ENCODE measurements around the gene HSP90AB1.
"Not testable (repeated sequence)": the region's sequence is repeated elsewhere in the genome, so short reads cannot be mapped to it uniquely, and the experiment has no call there.

HSP90AB1 gene

DNA sequence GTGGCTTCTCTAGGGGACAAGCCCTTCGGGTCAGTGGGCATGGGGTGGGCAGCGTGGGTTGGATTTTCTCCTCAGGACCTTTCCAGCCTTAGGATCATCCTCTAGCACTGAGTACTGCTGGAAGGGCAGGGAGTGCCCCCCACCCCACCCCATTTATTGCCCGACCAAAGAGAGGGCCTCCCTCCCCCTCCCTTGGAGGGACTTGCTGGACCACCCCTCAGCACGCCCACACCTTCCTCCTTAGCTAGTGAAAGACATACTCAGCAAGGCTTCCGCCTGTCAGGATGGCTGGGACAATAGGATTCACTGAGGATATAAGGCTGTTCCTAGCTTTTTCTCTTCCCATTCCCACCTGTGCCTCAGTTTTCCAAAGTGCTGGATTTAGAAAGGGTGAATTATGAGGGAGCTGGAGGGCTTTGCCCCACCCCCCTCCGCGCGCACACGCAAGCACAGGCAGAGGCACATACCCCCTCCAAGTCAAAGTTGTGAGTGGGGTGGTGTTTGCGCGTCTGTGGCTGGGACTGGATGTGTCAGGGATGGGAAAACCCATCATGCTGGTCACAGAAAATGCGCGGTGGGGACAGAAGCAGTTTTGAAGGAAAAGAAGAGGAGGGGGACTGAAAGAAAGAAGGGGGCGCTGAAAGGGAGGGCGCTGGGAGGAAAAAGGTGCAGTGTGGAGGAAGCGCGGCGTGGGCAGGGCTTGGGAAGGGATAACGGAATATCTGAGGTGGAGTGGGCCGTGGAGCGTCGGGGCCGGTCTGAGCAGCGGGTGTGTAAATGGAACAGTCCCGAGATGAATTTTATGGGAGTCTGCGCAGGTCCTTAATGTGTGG is 24.2 kb upstream of the HSP90AB1 start:
- no peak for DNase-seq (ENCODE audit: low read depth)

DNA sequence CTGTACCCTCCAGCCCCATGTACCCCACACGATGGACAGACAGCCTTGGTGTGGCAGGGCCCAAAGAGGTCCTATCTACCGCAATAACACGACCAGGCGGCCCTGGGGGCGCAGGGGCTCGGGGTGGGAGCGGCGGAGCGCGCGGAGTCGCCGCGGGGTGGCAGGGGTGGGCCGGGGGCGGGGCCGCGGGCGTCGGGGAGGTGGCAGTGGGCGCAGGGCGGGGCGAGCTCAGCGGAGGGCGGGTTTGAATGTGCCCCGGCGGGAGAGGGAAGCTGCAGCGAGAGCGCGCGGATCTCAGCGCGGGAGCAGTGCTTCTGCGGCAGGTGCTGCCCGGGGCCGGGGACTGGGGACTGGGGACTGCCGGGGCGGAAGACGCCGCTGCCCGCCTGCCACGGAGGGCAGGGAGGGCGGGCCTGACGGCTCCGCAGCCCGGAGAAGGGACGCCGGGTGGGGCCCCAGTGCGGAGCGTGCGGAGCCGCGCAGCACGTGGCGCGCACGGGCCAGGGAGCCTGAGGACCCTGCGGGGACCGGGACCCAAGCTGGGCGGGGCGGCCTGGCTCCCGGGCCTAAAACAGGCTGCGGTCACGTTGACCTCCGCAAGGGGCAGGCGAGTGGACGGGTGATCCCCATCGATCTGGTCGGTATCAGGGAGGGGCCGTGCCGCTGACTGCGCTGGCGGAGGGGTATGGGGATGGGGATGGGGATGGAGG is 23.4 kb upstream of the HSP90AB1 start, which contains the start of gene SLC29A1:
TSS of gene SLC29A1 (plus strand) at position 277 of the 710 bp plus-strand sequence. CDS start 3,719 bp downstream, outside the sequence.
- peak; percentile 82 for DNase-seq (ENCODE audit: low read depth)

DNA sequence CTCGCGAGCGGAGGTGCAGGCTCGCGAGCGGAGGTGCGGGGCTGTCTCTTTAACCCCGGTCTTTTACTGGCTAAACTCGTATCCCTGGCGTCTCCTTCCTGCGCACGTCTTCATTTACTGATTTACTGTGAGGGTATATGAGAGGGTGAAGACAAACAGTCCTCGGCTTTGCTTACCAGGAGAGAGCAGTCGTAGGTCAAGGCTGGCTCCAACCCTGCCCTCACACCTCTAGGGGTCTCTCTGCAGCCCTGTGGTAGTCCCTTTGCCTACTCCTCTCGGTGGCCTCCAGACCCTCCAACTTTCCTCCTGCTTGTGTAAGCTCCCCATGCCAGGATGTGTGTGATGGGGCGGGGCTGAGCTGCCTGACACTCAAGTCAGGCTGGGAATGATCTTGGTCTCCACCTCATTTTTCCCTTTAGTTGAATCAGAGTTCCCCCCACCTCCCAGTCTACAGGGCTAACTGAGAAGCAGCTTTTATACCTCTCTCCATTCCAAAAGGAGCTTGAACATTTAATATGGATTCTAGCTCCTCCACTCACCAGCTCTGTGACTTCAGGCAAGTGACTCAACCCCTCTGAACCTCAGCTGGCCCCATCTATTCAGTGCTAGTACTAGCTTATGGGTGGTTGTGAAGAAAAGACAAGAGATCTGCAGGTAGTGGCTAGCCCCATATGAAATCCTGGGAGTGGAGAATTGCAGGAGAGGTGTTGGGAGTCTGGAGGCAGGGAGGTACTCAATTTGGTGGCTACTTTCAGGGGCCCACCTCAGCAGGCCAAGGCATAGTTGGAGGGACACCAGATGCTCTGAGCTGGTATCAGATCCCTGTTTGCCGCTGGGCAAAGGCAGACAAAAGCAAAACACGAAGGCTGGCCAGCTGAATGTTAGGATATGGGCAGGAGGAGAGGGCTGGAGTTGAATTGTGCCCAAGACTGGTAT is 22.6 kb upstream of the HSP90AB1 start:
- DNase-seq (ENCODE audit: low read depth), result peak; percentile 65

DNA sequence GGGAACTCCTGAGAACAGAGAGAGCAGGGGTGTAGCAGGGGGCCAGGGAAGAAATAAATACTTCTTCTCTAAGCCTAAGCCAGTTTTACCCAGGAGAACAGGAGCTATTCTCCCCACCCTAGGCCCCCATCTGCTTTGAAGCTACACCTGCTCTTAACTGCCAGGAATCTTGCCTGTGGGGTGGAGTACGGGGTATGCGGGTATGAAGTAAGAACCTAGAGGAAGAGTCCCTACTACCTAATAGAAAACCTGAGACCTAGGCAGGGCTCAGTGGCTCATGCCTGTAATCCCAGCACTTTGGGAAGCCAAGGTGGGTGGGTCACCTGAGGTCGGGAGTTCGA is 22.0 kb upstream of the HSP90AB1 start:
- DNase-seq (ENCODE audit: low read depth), result no peak

DNA sequence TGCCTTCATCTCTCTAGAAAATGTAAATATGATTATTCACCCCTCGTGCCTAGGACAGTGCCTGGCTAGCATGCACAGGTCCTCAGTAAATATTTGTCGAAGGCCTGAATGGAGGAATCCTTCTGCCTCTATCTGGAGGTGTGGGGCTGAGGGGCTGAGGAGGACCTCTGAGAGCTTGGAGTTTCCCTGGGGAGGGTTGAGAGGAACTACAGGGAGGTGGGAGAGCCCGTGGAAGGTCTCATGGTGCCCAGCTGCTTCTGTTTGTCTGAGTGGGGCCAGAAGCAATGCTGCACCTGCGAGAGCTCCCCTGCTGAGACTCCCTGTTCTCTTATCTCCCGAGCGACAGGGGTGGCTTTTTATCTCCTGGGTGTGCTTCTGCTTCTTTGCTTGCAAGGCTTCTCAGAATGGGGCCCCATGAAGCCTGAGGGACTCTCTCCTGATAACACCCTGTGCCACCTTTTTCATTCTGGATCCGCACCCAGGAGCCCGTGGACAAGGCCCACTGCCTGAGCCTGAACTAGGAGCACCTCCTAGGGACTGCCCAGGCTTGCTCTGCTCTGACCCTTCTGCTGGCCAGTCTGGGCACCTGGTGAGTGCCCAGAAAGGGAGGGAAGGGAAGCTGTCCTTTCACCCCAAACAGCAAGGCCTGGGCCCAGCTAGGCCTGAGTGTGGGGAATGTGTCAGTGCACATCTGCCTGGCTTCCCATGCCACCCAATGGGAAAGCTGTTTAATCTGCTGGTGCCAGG is 21.1 kb upstream of the HSP90AB1 start:
- DNase-seq (ENCODE audit: low read depth), result no peak

DNA sequence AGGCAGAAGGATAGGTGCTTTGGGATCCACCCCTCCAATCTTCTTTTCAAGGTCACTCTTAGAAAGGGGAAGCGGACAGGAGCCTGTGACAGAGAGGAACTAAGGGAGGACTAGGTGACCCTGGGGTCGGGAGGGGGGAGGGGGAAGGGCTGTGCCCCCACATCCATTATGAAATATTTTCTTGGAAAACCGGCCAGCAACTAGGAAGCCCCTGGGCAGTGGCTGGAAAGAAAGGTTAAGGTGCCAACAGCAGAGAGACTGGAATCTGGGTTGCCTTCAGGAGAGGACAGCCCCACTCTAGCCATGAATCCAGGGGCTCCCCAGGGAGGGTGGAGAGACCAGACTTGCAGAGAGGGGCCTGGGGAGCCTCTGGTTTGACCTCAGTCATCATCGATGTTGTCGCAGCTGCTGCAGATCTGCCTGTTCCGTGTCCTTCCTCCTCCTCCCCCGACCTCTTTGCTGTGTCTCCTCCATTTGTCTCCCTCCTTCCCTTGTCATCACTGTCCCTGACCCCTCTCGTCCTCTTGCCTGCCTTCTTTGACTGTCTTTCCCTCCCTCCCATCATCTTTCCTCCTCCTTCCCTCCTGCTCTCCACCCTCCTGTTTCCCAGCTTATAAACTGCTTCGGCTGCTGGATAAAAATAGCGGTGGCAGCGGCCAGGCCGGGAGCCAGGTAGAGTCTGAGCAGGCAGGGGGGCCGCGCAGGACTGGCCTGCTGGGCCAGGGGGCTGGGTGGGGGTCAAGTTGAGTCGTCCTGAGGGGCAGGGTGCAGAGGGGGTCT is 20.3 kb upstream of the HSP90AB1 start:
- DNase-seq (ENCODE audit: low read depth), result no peak

DNA sequence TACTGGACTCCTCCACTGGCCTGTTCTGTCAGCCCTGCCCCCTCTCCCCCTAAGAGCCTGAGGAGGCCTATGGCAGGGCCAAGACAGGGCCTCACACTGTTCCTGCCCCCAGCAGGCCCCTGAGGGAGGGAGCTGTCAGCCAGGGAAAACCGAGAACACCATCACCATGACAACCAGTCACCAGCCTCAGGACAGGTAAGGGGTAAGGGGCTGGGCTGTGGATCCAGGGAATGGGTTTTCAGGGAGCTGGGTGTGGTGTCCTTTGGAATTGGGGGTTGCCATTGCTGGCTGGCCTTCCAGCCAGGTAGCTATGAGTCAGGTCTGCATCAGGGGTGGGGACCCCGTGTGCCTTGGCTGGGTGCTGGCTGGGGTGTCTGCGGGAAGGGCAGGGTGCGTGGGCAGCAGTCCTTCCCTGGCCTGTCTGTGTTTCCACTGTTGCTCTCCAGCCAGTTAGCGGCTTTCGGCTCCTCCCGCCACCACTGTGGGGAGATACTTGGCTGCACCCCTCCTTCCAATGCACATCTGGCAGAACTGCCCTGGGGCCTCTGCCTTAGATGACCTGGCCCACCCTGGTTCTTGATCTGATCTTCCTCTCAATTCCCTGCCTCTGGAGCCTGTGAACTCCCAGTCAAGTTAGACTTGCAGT is 19.6 kb upstream of the HSP90AB1 start:
- DNase-seq (ENCODE audit: low read depth), result no peak

DNA sequence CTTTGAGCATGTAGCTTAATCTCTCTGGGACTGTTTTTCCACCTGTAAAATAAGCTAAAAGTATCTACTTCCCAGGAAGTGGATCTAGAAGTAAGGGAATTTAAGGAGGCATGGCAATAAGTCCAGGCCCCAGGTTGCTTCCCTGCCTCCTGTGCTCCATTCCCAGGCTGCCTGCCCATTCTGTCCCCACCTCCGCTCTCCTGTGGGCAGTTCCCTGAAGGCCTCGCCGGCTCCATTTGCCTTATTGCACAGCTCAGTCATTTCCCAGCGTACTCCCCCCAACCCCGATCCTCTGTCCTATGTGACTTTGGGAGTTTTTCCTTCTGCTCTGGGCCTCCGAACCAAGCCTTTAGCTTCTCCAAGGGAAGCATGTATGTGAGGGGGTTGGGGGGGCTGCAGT is 18.9 kb upstream of the HSP90AB1 start:
- no peak for DNase-seq (ENCODE audit: low read depth)

DNA sequence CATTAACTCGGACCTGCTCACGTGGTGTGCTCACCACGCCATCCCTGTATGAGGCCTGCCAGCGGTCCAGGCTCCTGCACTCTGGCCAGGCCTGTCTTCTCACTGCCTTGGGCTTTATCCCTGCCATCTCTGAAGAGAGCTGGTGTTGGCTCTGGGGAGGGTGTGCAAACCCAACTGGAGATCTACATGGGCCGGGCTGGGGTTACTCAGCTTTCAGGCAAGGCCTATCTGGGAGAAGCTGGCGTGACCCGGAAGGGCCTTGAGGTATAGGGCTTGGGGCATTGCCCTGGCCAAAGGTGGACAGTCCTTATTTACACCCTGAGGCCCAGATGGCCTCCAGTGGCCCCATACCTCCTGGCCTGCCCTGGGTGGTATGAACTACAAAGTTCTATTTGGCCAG is 18.5 kb upstream of the HSP90AB1 start:
- no peak for DNase-seq (ENCODE audit: low read depth)

DNA sequence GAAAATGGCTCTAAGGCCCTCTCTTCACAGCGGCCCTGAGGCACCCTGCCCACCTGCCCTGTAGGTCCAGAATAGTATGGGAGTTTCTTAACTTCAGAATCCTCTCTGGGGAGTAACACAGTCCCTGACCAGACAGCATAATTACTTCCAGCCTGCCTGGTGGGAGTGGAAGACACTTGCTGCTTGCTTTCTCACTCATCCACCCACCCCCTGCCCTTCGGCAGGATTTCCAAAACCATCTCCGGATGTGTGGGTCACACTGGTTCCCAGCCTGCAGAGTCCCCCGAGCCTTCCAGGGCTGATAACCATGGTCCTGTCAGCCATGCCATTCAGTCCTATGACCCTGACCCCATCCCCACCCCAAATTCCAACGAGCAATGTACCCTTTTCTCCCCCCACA is 18.1 kb upstream of the HSP90AB1 start:
- DNase-seq (ENCODE audit: low read depth), result no peak

DNA sequence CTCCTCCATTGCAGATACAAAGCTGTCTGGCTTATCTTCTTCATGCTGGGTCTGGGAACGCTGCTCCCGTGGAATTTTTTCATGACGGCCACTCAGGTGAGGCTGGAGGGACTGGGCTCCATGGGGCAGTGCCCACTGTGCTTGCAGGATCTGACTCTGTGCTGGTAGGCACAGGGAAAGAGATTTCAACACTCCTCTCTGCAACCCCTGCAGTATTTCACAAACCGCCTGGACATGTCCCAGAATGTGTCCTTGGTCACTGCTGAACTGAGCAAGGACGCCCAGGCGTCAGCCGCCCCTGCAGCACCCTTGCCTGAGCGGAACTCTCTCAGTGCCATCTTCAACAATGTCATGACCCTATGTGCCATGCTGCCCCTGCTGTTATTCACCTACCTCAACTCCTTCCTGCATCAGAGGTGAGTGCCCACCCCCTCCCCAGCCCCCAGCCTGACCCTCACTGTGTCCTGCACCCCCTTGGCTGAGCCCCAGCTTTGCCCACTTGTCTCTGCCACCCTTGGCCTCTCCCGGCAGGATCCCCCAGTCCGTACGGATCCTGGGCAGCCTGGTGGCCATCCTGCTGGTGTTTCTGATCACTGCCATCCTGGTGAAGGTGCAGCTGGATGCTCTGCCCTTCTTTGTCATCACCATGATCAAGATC is 17.4 kb upstream of the HSP90AB1 start:
- no peak for DNase-seq (ENCODE audit: low read depth)

DNA sequence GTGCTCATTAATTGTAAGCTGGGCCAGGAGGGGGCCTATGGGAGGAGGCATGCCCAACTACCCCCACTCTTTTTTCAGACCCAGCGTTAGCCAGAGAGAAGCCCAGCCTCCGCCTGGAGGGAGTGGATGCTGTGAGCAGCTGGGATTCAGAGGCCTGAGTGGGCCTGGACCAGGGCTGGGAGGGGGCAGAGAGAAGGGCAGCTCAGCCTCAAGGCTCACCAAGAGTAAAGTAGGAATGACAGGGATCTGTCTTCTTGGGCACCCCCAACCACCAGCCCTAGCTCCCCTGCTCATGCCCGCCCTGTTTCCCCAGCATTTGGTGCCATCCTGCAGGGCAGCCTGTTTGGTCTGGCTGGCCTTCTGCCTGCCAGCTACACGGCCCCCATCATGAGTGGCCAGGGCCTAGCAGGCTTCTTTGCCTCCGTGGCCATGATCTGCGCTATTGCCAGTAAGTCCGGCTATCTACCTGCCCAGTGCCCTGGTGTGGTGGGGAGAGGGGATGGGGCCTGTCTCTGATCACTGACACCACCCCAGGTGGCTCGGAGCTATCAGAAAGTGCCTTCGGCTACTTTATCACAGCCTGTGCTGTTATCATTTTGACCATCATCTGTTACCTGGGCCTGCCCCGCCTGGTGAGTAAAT is 16.7 kb upstream of the HSP90AB1 start:
- DNase-seq (ENCODE audit: low read depth), result no peak

DNA sequence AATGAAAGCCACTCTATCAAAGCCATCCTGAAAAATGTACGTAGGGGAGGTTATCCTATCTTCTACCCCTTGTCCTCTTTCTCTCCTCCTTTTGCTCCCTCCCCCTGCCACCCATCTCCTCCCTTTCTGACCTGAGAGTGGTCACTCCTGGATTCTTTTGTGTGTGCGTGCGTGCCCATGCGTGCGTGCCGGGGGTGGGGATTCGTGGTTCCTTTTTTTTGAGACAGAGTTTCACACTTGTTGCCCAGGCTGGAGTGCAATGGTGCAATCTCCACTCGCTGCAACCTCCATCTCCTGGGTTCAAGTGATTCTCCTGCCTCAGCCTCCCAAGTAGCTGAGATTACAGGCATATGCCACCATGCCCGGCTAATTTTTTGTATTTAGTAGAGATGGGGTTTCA is 15.5 kb upstream of the HSP90AB1 start:
- not testable (repeated sequence) for DNase-seq (ENCODE audit: low read depth)

DNA sequence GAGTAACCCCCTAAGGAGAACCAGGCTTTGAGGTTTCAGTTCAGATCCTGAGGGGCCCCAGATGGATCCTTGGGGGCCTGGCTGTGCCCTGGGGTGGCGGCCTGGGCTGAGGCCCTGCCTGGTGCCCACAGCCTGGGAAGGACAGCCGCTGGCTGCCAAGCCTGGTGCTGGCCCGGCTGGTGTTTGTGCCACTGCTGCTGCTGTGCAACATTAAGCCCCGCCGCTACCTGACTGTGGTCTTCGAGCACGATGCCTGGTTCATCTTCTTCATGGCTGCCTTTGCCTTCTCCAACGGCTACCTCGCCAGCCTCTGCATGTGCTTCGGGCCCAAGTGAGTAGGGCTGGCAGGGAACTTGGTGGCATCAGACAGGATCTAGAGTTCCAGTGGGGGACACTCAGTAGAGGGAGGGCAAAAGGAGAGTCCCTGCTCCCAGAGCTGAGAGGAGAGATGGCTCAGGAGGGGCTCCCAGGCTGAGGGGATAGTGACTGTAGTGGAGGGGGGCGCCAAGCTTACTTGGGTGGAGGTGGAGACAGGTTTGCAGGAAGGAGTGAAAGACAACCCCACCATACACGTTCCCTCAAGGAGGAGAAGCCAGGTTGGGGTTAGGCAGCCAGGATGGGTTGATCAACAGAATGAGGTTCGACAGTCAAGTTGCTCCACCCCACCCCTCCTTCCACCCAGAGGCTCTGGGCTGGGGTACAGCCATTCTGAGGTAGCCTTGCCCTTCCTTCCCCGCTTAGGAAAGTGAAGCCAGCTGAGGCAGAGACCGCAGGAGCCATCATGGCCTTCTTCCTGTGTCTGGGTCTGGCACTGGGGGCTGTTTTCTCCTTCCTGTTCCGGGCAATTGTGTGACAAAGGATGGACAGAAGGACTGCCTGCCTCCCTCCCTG is 14.0 kb upstream of the HSP90AB1 start:
- no peak for DNase-seq (ENCODE audit: low read depth)

DNA sequence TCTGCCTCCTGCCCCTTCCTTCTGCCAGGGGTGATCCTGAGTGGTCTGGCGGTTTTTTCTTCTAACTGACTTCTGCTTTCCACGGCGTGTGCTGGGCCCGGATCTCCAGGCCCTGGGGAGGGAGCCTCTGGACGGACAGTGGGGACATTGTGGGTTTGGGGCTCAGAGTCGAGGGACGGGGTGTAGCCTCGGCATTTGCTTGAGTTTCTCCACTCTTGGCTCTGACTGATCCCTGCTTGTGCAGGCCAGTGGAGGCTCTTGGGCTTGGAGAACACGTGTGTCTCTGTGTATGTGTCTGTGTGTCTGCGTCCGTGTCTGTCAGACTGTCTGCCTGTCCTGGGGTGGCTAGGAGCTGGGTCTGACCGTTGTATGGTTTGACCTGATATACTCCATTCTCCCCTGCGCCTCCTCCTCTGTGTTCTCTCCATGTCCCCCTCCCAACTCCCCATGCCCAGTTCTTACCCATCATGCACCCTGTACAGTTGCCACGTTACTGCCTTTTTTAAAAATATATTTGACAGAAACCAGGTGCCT is 13.3 kb upstream of the HSP90AB1 start:
- DNase-seq (ENCODE audit: low read depth), result no peak

DNA sequence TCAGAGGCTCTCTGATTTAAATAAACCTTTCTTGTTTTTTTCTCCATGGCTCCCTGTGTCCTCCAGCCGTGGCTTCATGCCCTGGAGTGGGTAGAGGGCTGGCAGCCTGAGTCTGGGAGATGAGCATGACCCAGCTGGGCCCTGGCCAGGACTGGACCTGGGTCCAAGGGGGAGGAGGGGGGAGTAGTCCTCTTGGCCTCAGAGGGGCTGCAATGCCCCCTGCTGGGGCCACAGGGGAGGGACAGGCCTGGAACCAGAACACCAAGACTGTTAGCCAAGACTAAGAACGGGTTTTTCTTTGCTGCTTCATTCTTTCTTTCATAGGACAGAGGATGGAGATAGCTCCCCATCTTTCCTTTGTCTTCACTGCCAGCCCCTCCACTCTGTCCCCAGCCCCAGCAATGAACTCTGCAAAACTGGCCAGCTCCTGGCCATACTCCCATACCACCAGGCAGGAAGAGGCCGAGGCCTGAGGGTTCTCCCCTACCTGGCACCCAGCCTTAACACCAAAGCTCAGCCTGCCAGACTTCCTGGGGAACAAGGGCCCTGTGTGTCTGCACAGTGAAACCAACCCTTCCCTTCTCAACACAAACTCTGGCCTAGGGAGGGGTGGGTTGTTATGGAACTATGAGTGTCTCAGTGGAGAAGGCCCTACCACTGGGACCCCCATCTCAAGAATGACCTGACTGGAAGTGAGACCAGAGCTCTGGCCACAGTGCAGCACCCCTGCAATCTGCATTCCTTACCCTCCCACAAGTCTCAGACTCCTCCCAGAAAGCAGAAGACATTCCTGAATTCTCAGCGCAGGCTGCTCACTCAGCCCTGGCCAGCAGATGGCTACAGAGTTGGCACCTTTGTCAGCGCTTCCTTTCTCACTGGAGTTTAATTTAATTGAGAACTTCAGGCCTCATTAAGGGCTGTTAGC is 12.5 kb upstream of the HSP90AB1 start:
- DNase-seq (ENCODE audit: low read depth), result peak; percentile 80

DNA sequence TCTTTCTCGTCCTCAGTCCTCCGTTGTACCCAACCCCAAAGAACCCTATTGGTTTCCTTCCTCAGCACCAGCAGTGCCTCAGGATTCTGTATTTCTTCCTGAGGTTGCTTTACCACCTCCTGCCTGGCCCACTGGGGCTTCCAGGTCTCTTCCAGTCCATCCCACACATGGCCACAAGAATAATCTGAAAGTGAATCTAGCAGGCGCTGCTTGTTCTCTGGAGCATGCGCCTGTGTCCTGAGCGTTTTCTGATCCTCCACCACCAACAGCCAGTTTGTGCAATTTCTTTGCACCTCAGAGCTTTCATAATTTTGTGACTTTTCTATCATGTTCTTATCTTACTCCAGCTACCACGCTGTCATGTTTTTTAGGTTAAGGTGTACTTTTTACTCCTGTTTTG is 11.6 kb upstream of the HSP90AB1 start:
- DNase-seq (ENCODE audit: low read depth), result no peak

Data from ELR (cell line).